GM23248 (cell line): ENCODE data around the gene ANXA3. TPM values are rescaled to one million over a fixed set of nuclear protein-coding genes. Genes with fewer than 3 reads are reported as not detected.

Experiments
- DNase-seq: peaks from one replicate; pipeline ENCODE4 v3.0.0-alpha.2; 2015
- H2AFZ ChIP-seq: fragments of 200-600 bp; sonication (generic); 2 replicates; pipeline ENCODE4 v1.6.1; 2016; ENCODE audit warnings: antibody characterized with exemption
- H3F3A ChIP-seq: fragments of 200-600 bp; sonication (generic); 2 replicates; pipeline ENCODE4 v1.6.1; 2016; ENCODE audit warnings: mild to moderate bottlenecking, antibody characterized with exemption, mixed run types; ENCODE audit not compliant: insufficient read depth
- H3K27ac ChIP-seq: fragments of 200-600 bp; sonication (generic); 2 replicates; pipeline ENCODE4 v1.5.1; 2016; ENCODE audit warnings: mild to moderate bottlenecking
- H3K27me3 ChIP-seq: fragments of 200-600 bp; sonication (generic); replicated peaks from 2 replicates; pipeline ENCODE4 v1.6.1; 2016; ENCODE audit warnings: mild to moderate bottlenecking; ENCODE audit not compliant: insufficient read depth
- H3K36me3 ChIP-seq: fragments of 200-600 bp; sonication (generic); 2 replicates; pipeline ENCODE4 v1.6.1; 2016; ENCODE audit warnings: low read depth, mild to moderate bottlenecking
- H3K4me1 ChIP-seq: fragments of 200-600 bp; sonication (generic); 2 replicates; pipeline ENCODE4 v1.6.1; 2016; ENCODE audit warnings: mild to moderate bottlenecking; ENCODE audit not compliant: insufficient read depth
- H3K4me2 ChIP-seq: fragments of 200-600 bp; sonication (generic); one replicate; pipeline ENCODE4 v1.6.1; 2016; ENCODE audit warnings: mild to moderate bottlenecking; ENCODE audit not compliant: unreplicated experiment
- H3K4me3 ChIP-seq: fragments of 200-600 bp; sonication (generic); 2 replicates; pipeline ENCODE4 v1.5.1; 2016; ENCODE audit warnings: mild to moderate bottlenecking
- H3K79me2 ChIP-seq: fragments of 200-600 bp; sonication (generic); 2 replicates; pipeline ENCODE4 v1.6.1; 2016; ENCODE audit warnings: mild to moderate bottlenecking; ENCODE audit not compliant: insufficient read depth
- H3K9ac ChIP-seq: fragments of 200-600 bp; sonication (generic); 2 replicates; pipeline ENCODE4 v1.6.1; 2016; ENCODE audit warnings: mild to moderate bottlenecking
- H3K9me2 ChIP-seq: fragments of 200-600 bp; sonication (generic); 2 replicates; pipeline ENCODE4 v1.6.1; 2016; ENCODE audit warnings: mixed run types, mild to moderate bottlenecking, moderate library complexity; ENCODE audit not compliant: insufficient read depth
- H3K9me3 ChIP-seq: fragments of 200-600 bp; sonication (generic); one replicate; pipeline ENCODE4 v1.6.1; 2017; ENCODE audit warnings: low read depth
- H4K20me1 ChIP-seq: fragments of 200-600 bp; sonication (generic); 2 replicates; pipeline ENCODE4 v1.6.0; 2016; ENCODE audit not compliant: insufficient read depth
- EZH2 ChIP-seq: fragments of 200-600 bp; sonication (generic); IDR thresholded peaks from 2 replicates; pipeline ENCODE4 v1.6.1; 2018; ENCODE audit warnings: antibody characterized with exemption, mild to moderate bottlenecking; ENCODE audit not compliant: insufficient read depth, poor library complexity, severe bottlenecking
- EZH2phosphoT487 ChIP-seq: fragments of 200-600 bp; sonication (generic); IDR thresholded peaks from 2 replicates; pipeline ENCODE4 v1.6.1; 2018; ENCODE audit warnings: antibody characterized with exemption, moderate library complexity, mild to moderate bottlenecking, low read depth; ENCODE audit not compliant: insufficient read depth
- WGBS, 2 experiments: methylation state at CpG; one replicate each; pipeline ENCODE4 v1.1.6; 2015 to 2017; ENCODE audit warnings: low lambda C conversion rate in 2 of 2, low coverage in 1 of 2; ENCODE audit errors: missing lambda C conversion rate in 2 of 2; 5-methylcytosine and 5-hydroxymethylcytosine counted together
- in situ Hi-C: fragments of 300-500 bp; cut with MboI; formaldehyde crosslinking; loops from 2 replicates; pipeline ENCODE4 v1.15.0; 2020
- polyA plus RNA-seq: library from polyadenylated mRNA; unstranded; fragments of >200 nt; fragmentation: Nextera tagmentation; extraction: Ambion mirVana; gene quantifications from 2 replicates; pipeline ENCODE4 v1.2.1, GENCODE V29; 2016
- total RNA-seq: library from RNA; depleted of rRNA; stranded (reverse); fragments of >200 nt; shearing (Covaris generic); gene quantifications from 2 replicates; pipeline ENCODE4 v1.2.3, GENCODE V29; 2014

The ANXA3 gene
- total and polyA plus RNA-seq, 2 experiments from 2014 or later = 2.8 to 3.6 TPM

GRCh38 chr4:78562687-78563086 is 11.1 kb downstream of the ANXA3 start:
- Histone ChIP-seq H3K9me3 (no peaks in the 10 kb centered on the region), H2AFZ (no peak overlapping the region), H3K9ac (no peak overlapping the region), H3K36me3 (no peaks in the 10 kb centered on the region), H3K4me2 (no peak overlapping the region), H3K27me3 (no peaks in the 10 kb centered on the region), H3K27ac (no peak overlapping the region), H4K20me1 (no peaks in the 10 kb centered on the region), H3K4me3 (no peak overlapping the region), H3K79me2 (no peaks in the 10 kb centered on the region), H3K4me1 (peaks cover 82% of the 10 kb centered on the region), H3K9me2 (no peaks in the 10 kb centered on the region; the same call in 1 of the 2 replicates), H3F3A (peaks cover 35% of the 10 kb centered on the region; the same call in 1 of the 2 replicates)
- TF ChIP-seq EZH2phosphoT487 (no peak), EZH2 (no peak)
- WGBS, 2 experiments = 69 to 72% methylated on average over 4 of the region's 4 CpGs
- DNase-seq = no peak
- in situ Hi-C loops = no loop called here

GRCh38 chr4:78565971-78566372 is 14.4 kb downstream of the ANXA3 start:
- H3F3A ChIP-seq = peaks cover 45% of the 10 kb centered on the region
- H3K4me3 ChIP-seq = no peak overlapping the region
- H3K79me2 ChIP-seq = no peaks in the 10 kb centered on the region
- H3K27me3 ChIP-seq = no peaks in the 10 kb centered on the region
- peak overlapping the region; percentile 56 for H3K4me2 ChIP-seq
- 97% methylated on average over 2 of the region's 2 CpGs for whole genome bisulfite sequencing, 2 experiments
- H3K27ac ChIP-seq = peak overlapping the region; percentile 44
- no peak for TF ChIP-seq EZH2phosphoT487
- no peak for TF ChIP-seq EZH2
- H4K20me1 ChIP-seq = no peaks in the 10 kb centered on the region
- H3K4me1 ChIP-seq = peaks cover 80% of the 10 kb centered on the region
- H3K9me3 ChIP-seq = no peaks in the 10 kb centered on the region
- no peak overlapping the region for H2AFZ ChIP-seq
- no peak overlapping the region for H3K9ac ChIP-seq
- no peaks in the 10 kb centered on the region; the same call in 1 of the 2 replicates for H3K9me2 ChIP-seq
- in situ Hi-C loops = no loop called here
- DNase-seq = peak; percentile 84
- H3K36me3 ChIP-seq = no peaks in the 10 kb centered on the region

GRCh38 chr4:78566834-78567499 is 15.4 kb downstream of the ANXA3 start:
- no peaks in the 10 kb centered on the region for H3K36me3 ChIP-seq
- H3K79me2 ChIP-seq = no peaks in the 10 kb centered on the region
- no peak for TF ChIP-seq EZH2
- no peak for TF ChIP-seq EZH2phosphoT487
- in situ Hi-C loops = no loop called here
- H3K9me3 ChIP-seq = no peaks in the 10 kb centered on the region
- H3K9ac ChIP-seq = no peak overlapping the region
- peaks cover 35% of the 10 kb centered on the region for H3F3A ChIP-seq
- peak overlapping the region; percentile 56 for H3K4me2 ChIP-seq
- peak; percentile 11 for DNase-seq
- no peak overlapping the region for H3K27ac ChIP-seq
- H3K4me3 ChIP-seq = no peak overlapping the region
- WGBS, 2 experiments = 82 to 86% methylated on average over 8 of the region's 8 CpGs
- no peaks in the 10 kb centered on the region for H4K20me1 ChIP-seq
- no peaks in the 10 kb centered on the region for H3K27me3 ChIP-seq
- 0 out of 2 replicates have a peak overlapping the region, but pooled peaks have one; percentile 3 for H2AFZ ChIP-seq
- no peaks in the 10 kb centered on the region; the same call in 1 of the 2 replicates for H3K9me2 ChIP-seq
- H3K4me1 ChIP-seq = peaks cover 70% of the 10 kb centered on the region

GRCh38 chr4:78567500-78568060 is 16.0 kb downstream of the ANXA3 start:
- in situ Hi-C loops = no loop called here
- 92 to 96% methylated on average over 2 of the region's 2 CpGs for whole genome bisulfite sequencing, 2 experiments
- Histone ChIP-seq H4K20me1 (no peaks in the 10 kb centered on the region), H3K4me1 (peaks cover 64% of the 10 kb centered on the region), H3K9me3 (no peaks in the 10 kb centered on the region), H3K9ac (no peak overlapping the region), H3K4me2 (no peak overlapping the region), H3F3A (peaks cover 35% of the 10 kb centered on the region), H3K4me3 (no peak overlapping the region), H3K79me2 (no peaks in the 10 kb centered on the region), H2AFZ (no peak overlapping the region), H3K9me2 (no peaks in the 10 kb centered on the region; the same call in 1 of the 2 replicates), H3K27ac (no peak overlapping the region), H3K27me3 (no peaks in the 10 kb centered on the region), H3K36me3 (no peaks in the 10 kb centered on the region)
- TF ChIP-seq EZH2phosphoT487 (no peak), EZH2 (no peak)
- no peak for DNase-seq
